OCI-LY1 (cell line): ENCODE data around the gene PXDN.
A peak's percentile ranks its signal among the peaks of the same experiment; 100 is the strongest.

Source experiments
- H2AFZ ChIP-seq: fragments of 200-600 bp; sonication (generic), shearing (Covaris generic); 2 replicates; pipeline ENCODE4 v1.6.0; 2014; ENCODE audit warnings: antibody characterized with exemption, mild to moderate bottlenecking, low read length
- H3F3A ChIP-seq: fragments of 200-600 bp; sonication (generic), shearing (Covaris generic); 2 replicates; pipeline ENCODE4 v1.6.0; 2014; ENCODE audit warnings: mild to moderate bottlenecking, antibody characterized with exemption, low read length, moderate library complexity; ENCODE audit not compliant: insufficient read depth
- H3K27ac ChIP-seq: fragments of 200-600 bp; sonication (generic); 2 replicates; pipeline ENCODE4 v1.5.1; 2014; ENCODE audit warnings: low read length, mixed run types, mild to moderate bottlenecking, low read depth; ENCODE audit not compliant: poor library complexity, severe bottlenecking
- H3K27me3 ChIP-seq: fragments of 200-600 bp; sonication (generic); 2 replicates; pipeline ENCODE4 v1.6.0; 2014; ENCODE audit warnings: antibody characterized with exemption, mild to moderate bottlenecking, low read length, moderate library complexity; ENCODE audit not compliant: insufficient read depth
- H3K36me3 ChIP-seq: fragments of 200-600 bp; sonication (generic); 2 replicates; pipeline ENCODE4 v1.6.1; 2014; ENCODE audit warnings: mild to moderate bottlenecking, antibody characterized with exemption, low read length, moderate library complexity, mixed read lengths; ENCODE audit not compliant: insufficient read depth
- H3K4me1 ChIP-seq: fragments of 200-600 bp; sonication (generic); 2 replicates; pipeline ENCODE4 v1.5.1; 2014; ENCODE audit warnings: mild to moderate bottlenecking, low read length, moderate library complexity; ENCODE audit not compliant: insufficient read depth, severe bottlenecking
- H3K4me2 ChIP-seq: fragments of 200-600 bp; sonication (generic), shearing (Covaris generic); 2 replicates; pipeline ENCODE4 v1.6.1; 2014; ENCODE audit warnings: low read length
- H3K4me3 ChIP-seq: fragments of 200-600 bp; sonication (generic); 2 replicates; pipeline ENCODE4 v1.5.1; 2014; ENCODE audit warnings: low read length, low read depth, mild to moderate bottlenecking, mixed read lengths; ENCODE audit not compliant: poor library complexity, severe bottlenecking
- H3K79me2 ChIP-seq: fragments of 200-600 bp; shearing (Covaris generic); 2 replicates; pipeline ENCODE4 v1.6.1; 2016; ENCODE audit warnings: mixed run types, low read length, mixed read lengths; ENCODE audit not compliant: insufficient read depth
- H3K9ac ChIP-seq: fragments of 200-600 bp; sonication (generic), shearing (Covaris generic); 2 replicates; pipeline ENCODE4 v1.6.1; 2014; ENCODE audit warnings: mild to moderate bottlenecking, low read length, mixed read lengths
- H3K9me2 ChIP-seq: fragments of 200-600 bp; sonication (generic), shearing (Covaris generic); 2 replicates; pipeline ENCODE4 v1.6.1; 2014; ENCODE audit warnings: low read depth, mild to moderate bottlenecking, low read length, mixed read lengths
- H3K9me3 ChIP-seq: fragments of 200-600 bp; shearing (Covaris generic); 2 replicates; pipeline ENCODE4 v1.6.1; 2014; ENCODE audit warnings: low read length, mixed read lengths
- H4K20me1 ChIP-seq: fragments of 200-600 bp; sonication (generic), shearing (Covaris generic); 2 replicates; pipeline ENCODE4 v1.6.0; 2016; ENCODE audit warnings: mild to moderate bottlenecking, low read length; ENCODE audit not compliant: insufficient read depth
- EZH2 ChIP-seq: fragments of 200-600 bp; sonication (generic), shearing (Covaris generic); IDR thresholded peaks from 2 replicates; pipeline ENCODE4 v1.8.0; 2017; ENCODE audit warnings: borderline replicate concordance, mixed run types, mild to moderate bottlenecking, antibody characterized with exemption, low read length, moderate library complexity, mixed read lengths
- TF ChIP-seq, protein P1 (sequence below): fragments of 200-600 bp; sonication (generic), shearing (Covaris generic); IDR thresholded peaks from 2 replicates; pipeline ENCODE4 v1.5.1; 2017; ENCODE audit warnings: mild to moderate bottlenecking, antibody characterized with exemption, low read length, moderate library complexity, mixed read lengths

PXDN gene

DNA sequence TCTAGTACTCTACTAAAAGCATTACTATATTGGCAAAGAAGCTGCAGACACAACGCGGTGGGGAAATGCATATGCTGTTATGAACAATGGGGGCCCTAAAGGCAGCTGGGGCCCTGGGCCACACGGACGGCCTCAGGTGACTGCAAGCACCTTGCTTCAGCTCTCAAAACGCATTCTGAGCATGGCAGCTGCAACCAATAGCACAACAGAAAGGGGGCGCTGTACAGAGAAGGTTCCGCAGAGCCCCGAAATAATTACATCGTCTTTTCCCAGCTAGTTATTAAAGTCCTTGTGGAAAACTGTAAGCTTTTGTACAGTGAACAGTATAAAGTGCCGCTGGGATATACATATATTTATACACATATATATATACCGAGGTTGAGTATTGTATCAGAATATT lies 45.3 kb upstream of the PXDN start:
- H3K79me2 ChIP-seq: no peaks in the 10 kb centered on the region
- no peaks in the 10 kb centered on the region for H3K36me3 ChIP-seq
- H3K4me2 ChIP-seq: no peak overlapping the region
- H3K27ac ChIP-seq: no peak overlapping the region
- H3K9me2 ChIP-seq: no peaks in the 10 kb centered on the region
- H3K27me3 ChIP-seq: no peaks in the 10 kb centered on the region
- no peaks in the 10 kb centered on the region for H3K9me3 ChIP-seq
- no peak overlapping the region for H2AFZ ChIP-seq
- TF ChIP-seq, protein P1, sequence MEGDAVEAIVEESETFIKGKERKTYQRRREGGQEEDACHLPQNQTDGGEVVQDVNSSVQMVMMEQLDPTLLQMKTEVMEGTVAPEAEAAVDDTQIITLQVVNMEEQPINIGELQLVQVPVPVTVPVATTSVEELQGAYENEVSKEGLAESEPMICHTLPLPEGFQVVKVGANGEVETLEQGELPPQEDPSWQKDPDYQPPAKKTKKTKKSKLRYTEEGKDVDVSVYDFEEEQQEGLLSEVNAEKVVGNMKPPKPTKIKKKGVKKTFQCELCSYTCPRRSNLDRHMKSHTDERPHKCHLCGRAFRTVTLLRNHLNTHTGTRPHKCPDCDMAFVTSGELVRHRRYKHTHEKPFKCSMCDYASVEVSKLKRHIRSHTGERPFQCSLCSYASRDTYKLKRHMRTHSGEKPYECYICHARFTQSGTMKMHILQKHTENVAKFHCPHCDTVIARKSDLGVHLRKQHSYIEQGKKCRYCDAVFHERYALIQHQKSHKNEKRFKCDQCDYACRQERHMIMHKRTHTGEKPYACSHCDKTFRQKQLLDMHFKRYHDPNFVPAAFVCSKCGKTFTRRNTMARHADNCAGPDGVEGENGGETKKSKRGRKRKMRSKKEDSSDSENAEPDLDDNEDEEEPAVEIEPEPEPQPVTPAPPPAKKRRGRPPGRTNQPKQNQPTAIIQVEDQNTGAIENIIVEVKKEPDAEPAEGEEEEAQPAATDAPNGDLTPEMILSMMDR: peak; percentile 13; the same call in 1 of the 2 replicates
- no peak for TF ChIP-seq EZH2
- no peaks in the 10 kb centered on the region for H3F3A ChIP-seq
- H4K20me1 ChIP-seq: no peaks in the 10 kb centered on the region
- no peak overlapping the region for H3K9ac ChIP-seq
- no peaks in the 10 kb centered on the region for H3K4me1 ChIP-seq
- no peak overlapping the region for H3K4me3 ChIP-seq

DNA sequence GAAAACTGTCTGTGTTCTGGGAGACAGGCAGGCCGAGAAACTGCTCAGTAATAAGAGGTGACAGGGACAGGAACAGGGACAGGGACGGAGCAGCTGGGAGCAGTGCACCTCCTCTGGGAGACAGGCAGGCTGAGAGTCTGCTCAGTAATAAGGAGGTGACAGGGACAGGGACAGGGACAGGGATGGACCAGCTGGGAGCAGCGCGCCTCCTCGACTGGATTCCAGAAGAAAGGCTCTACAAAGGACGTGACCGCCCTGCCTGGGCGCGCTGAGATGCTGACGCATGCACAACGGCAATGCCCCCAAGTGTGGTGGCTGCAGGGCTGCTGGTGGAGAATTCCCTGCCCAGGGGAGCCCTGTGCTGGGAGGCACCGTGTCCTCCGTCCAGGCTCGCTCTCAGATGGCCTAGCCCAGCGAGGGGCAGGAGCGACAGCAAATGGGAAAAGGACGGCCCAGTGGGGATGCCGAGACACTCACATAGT lies 44.2 kb upstream of the PXDN start:
- H3K9ac ChIP-seq: no peak overlapping the region
- no peaks in the 10 kb centered on the region for H4K20me1 ChIP-seq
- H3K4me3 ChIP-seq: no peak overlapping the region
- no peak overlapping the region for H2AFZ ChIP-seq
- no peaks in the 10 kb centered on the region for H3K9me2 ChIP-seq
- H3K4me1 ChIP-seq: no peaks in the 10 kb centered on the region
- H3F3A ChIP-seq: no peaks in the 10 kb centered on the region
- no peak overlapping the region for H3K4me2 ChIP-seq
- no peak for TF ChIP-seq EZH2
- TF ChIP-seq, protein P1: no peak
- no peaks in the 10 kb centered on the region for H3K9me3 ChIP-seq
- H3K36me3 ChIP-seq: no peaks in the 10 kb centered on the region
- no peak overlapping the region for H3K27ac ChIP-seq
- H3K79me2 ChIP-seq: no peaks in the 10 kb centered on the region
- H3K27me3 ChIP-seq: no peaks in the 10 kb centered on the region

DNA sequence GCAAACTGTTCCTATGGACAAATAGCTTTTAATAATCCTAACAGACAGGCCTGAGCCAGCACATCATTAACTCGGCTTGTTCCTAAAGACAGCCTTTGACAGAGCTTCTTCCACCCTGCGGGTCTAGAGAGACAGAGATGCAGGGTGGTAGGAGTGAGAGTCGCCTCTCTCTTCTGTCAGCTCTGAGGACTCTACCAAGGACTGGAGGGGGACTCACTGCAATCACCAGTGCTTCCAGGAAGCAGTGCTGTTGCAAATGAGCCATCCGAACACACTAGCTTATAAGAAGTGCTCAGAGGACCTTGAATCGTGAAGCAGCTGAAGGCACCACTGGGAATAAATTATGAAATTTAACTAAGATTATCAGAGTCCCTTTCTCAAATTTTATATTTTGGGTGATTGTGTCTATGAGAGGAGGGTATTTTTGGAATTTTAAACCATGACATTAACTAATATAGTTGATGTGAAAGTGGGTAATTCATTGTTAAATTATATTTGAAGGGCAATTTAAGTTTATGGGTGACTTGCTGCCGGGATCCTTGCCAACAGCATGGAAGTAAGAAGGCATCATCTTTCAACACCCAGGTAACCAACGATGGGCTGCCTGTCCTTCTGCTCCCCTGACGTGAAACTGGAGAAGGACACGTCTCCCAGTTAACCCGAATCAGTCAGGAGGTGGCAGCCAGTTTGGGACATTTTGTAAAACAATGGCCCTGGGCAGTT lies 43.6 kb upstream of the PXDN start:
- H3K4me2 ChIP-seq: no peak overlapping the region
- TF ChIP-seq, protein P1: no peak
- no peak for TF ChIP-seq EZH2
- H3K36me3 ChIP-seq: no peaks in the 10 kb centered on the region
- no peak overlapping the region for H3K27ac ChIP-seq
- no peak overlapping the region for H3K9ac ChIP-seq
- H3K9me2 ChIP-seq: no peaks in the 10 kb centered on the region
- H3K4me3 ChIP-seq: no peak overlapping the region
- no peak overlapping the region for H2AFZ ChIP-seq
- no peaks in the 10 kb centered on the region for H4K20me1 ChIP-seq
- H3K4me1 ChIP-seq: no peaks in the 10 kb centered on the region
- H3F3A ChIP-seq: no peaks in the 10 kb centered on the region
- no peaks in the 10 kb centered on the region for H3K9me3 ChIP-seq
- no peaks in the 10 kb centered on the region for H3K79me2 ChIP-seq
- H3K27me3 ChIP-seq: no peaks in the 10 kb centered on the region
